GM19351 (cell line): Measurements from ENCODE around the gene MEIS2.

Source experiments
- ATAC-seq: cut with Tn5 transposase; IDR thresholded peaks from one replicate; pipeline ENCODE4 v1.9.1; 2021; ENCODE audit warnings: mild to moderate bottlenecking, moderate library complexity; ENCODE audit not compliant: unreplicated experiment

Gene MEIS2

DNA sequence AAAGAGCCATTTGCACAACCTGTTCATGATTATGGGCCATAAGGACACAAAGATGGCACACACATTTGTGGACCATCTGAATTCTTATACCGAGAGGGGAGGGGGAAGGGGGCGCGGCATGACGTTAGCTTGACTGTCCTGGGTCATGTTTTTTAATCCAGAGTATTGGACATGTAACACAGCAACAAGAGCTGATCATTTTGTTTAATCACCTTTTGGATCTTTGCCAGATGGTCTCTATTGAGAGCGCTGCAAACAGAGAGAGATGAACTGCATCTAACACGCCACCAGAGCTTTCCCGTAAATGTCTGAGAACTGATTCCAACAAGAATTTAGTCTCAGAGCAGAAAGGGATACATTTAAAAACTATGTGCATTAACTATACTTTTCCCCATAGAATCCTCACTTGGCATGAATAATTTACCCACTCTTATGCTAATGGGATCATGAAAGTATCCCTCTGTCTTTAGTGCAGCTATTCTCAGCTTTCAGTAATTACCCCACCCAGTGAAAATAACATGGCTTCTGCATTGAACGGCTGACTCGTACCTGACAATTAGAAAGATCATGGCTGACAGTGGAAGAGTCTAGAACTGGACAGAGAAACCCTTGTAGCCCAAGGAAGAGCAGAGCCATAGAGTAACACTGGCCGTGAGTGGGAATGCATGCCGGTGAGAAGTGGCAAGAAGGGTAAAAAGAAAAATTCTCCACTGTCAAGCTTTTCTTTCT lies 22.6 kb downstream of the MEIS2 start:
- ATAC-seq: no peak

GRCh38 chr15:37076543-37076942 lies 23.8 kb downstream of the MEIS2 start:
- ATAC-seq: no peak

- no peak for ATAC-seq
Observed at GRCh38 chr15:37075777-37076176, 24.6 kb downstream of the MEIS2 start.

DNA sequence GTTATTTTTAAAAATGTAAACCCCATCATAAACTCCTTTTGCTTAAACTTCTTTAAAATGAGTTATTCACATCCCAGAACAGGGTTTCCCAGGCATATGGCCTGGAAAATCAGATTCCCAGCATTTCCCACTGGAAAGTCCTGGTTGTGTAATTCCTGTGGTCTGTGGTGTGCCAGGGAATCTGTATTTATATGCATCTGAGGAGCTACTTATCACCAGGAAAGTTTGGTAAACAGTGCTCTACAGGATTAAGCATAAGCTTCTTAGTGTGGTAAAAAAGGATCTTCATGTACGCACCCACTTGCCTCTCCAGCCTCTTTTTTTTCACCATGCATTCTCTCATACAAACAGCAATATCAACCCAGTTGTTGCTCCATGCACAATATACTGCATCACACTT lies 28.2 kb downstream of the MEIS2 start:
- no peak for ATAC-seq

DNA sequence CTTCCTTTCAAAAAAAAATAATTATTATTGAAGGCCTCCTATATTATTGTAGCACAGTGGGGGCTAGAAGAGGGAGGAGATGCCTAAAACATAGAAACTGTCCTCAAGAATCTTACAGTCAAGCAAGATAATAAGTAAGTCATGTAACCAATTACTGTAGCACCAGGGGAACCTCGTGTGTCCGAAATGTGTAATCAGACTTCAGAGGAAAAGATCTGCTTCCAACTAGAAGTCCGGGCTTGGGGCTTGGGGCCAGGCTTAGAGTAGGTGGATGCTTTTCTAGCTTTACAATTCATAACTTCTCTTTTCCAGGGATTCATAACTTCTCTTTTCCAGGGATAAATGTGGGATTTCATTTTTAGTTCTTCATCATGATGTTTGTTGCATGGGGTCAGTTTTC lies 29.2 kb downstream of the MEIS2 start:
- ATAC-seq: no peak

- no peak for ATAC-seq
Observed at GRCh38 chr15:37070686-37071085, 29.7 kb downstream of the MEIS2 start.

DNA sequence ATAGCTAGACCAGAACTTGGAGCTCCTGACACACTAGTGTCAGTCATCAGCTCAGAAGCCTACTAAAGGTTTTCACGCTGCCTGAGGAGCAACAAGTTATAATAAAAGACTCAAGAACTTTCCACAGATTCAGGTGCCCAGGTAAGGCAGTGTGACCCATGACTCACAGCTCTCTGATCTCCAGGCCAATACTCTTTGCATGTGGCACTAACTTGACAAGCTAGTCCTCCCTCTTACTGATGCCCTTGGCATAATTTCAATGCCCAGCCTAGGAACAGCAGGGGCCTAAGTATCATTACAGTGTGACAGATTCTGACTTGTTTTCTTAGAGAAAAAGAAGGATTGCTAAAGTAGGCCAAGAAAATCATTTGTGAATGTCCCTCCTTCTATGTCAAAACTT lies 38.4 kb downstream of the MEIS2 start:
- ATAC-seq: no peak

DNA sequence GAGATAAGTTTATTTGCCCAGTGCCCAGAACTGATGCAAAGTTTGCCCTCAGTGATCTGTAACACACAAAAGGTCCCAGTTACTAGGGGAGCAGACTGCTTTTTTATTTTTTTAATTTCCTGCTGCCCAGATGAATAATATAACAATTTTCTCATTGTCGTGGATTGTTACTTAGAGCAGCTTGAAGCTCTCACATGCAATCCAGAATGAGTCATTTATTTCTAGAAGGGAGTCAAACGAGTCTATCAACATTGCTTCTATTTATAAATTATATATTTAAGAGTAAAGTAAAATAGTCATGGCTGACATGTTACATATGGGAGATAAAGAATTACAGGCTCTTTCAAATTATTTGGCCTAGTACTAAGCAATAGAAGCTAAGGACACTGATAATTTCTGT lies 41.3 kb downstream of the MEIS2 start:
- no peak for ATAC-seq

GRCh38 chr15:37058316-37058985 lies 41.9 kb downstream of the MEIS2 start:
- no peak for ATAC-seq

GRCh38 chr15:37057831-37058230 lies 42.5 kb downstream of the MEIS2 start:
- ATAC-seq: no peak

GRCh38 chr15:37057256-37057655 lies 43.1 kb downstream of the MEIS2 start:
- no peak for ATAC-seq

GRCh38 chr15:37056177-37057121 lies 43.9 kb downstream of the MEIS2 start:
- no peak for ATAC-seq

- ATAC-seq: no peak
Observed at GRCh38 chr15:37055481-37055880, 44.9 kb downstream of the MEIS2 start.

DNA sequence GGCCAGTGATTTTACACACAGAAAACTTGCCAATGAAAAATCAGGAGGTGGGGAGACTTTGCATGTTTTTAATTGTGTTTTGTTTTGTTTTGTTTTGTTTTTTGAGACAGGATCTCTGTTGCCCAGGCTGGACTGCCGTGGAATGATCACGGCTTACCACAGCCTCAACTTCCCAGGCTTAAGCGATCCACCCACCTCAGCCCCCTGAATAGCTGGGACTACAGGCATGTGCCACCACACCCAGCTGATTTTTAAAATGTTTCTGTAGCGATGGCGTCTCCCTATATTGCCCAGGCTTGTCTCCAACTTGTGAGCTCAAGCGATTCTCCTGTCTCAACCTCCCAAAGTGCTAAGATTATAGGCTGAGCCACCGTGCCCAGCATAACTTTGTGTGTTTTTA lies 46.0 kb downstream of the MEIS2 start:
- ATAC-seq: no peak

DNA sequence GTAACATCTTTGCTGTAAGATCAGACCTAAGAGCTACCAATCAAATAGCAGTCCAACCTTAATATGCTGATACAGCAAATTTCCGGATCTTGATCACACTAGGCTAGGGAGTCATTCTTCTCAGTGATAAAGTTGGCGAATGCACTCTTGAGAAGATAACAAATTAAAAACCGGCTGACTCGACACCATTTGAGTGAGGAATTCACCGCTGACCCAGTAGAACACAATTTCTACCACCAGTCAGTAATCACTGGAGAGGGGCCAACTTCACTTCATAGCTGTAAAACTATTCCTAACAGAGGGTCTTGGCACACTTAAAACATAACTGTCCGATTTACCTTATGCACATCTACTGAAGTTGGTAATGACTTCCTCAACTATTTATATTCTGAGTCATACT lies 47.2 kb downstream of the MEIS2 start:
- no peak for ATAC-seq

- no peak for ATAC-seq
Observed at GRCh38 chr15:37050345-37050744, 50.0 kb downstream of the MEIS2 start.

- no peak for ATAC-seq
Observed at GRCh38 chr15:37046876-37047614, 53.3 kb downstream of the MEIS2 start.

GRCh38 chr15:37045859-37046740 lies 54.2 kb downstream of the MEIS2 start:
- ATAC-seq: no peak

DNA sequence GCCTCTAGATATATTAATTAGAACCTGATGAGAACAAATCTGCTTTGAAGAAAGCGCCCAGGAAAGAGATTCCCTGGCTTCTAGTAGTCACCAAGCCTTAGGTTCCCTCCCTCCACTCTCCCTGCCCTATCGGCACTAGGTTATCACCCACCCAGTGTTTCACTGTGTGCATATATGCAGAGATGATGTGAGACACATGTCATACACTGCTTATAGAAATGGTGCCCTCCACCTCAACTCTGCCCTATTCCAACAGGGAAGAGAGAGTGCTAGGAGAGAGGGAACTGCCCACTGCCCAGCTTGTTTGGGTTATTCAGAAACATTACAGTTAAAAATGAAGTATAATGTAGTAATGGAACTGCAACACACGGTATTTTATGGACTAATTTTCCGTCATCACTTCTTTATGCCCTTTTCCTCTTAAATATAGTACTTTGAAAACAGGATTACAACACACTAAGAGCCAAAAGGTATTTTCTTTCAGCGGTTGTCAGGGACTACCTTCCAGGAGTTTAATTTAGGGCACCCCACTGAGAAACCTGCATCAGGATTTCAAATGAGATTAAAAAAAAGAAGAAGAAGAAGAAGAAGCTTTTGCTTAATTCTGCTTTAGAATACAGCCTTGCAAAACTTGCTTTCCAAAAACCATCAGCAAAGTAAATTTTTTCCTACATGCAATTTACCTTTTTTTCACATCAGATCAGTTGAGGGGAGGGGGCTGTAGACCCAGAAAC lies 55.3 kb downstream of the MEIS2 start:
- ATAC-seq: no peak
